Neural progenitor cell (in vitro differentiated cells): ENCODE data around the gene ZG16.

ENCODE experiments used
- EZH2 ChIP-seq: fragments of 200-600 bp; sonication (generic); IDR thresholded peaks from 2 replicates; pipeline ENCODE4 v1.6.1; 2017; ENCODE audit warnings: antibody characterized with exemption, mild to moderate bottlenecking, moderate library complexity
- EZH2phosphoT487 ChIP-seq: fragments of 200-600 bp; sonication (generic); IDR thresholded peaks from 2 replicates; pipeline ENCODE4 v1.6.1; 2017; ENCODE audit warnings: antibody characterized with exemption
- TF ChIP-seq, protein P1 (sequence below): fragments of 200-600 bp; sonication (generic); IDR thresholded peaks from 2 replicates; pipeline ENCODE4 v1.5.1; 2017; ENCODE audit warnings: antibody characterized with exemption, mild to moderate bottlenecking

DNA sequence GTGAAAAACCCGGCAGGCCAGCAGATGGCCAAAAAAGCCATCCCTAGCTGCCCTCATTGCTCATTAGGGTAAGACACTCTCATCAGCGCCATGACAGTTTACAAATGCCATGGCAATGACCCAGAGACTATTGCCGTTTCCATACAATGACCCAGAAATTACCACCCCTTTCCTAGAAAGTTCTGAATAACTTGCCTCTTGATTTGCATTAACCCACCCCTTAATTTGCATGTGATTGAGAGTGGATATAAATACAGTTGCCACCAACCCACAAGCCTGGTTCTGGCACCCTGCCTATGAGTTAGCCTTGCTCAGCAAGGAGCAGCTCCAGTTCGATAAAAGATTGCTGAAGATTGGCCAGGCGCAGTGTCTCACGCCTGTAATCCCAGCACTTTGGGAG is 16.2 kb upstream of the ZG16 start:
- TF ChIP-seq, protein P1, sequence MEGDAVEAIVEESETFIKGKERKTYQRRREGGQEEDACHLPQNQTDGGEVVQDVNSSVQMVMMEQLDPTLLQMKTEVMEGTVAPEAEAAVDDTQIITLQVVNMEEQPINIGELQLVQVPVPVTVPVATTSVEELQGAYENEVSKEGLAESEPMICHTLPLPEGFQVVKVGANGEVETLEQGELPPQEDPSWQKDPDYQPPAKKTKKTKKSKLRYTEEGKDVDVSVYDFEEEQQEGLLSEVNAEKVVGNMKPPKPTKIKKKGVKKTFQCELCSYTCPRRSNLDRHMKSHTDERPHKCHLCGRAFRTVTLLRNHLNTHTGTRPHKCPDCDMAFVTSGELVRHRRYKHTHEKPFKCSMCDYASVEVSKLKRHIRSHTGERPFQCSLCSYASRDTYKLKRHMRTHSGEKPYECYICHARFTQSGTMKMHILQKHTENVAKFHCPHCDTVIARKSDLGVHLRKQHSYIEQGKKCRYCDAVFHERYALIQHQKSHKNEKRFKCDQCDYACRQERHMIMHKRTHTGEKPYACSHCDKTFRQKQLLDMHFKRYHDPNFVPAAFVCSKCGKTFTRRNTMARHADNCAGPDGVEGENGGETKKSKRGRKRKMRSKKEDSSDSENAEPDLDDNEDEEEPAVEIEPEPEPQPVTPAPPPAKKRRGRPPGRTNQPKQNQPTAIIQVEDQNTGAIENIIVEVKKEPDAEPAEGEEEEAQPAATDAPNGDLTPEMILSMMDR: no peak
- no peak for TF ChIP-seq EZH2phosphoT487
- no peak for TF ChIP-seq EZH2
